OCI-LY7 (cell line): ENCODE data around the gene GABPB2.

Experiments
- CTCF ChIP-seq: fragments of 200-600 bp; sonication (generic); conservative IDR thresholded peaks from 2 replicates; pipeline ENCODE4 v1.5.1; 2014; ENCODE audit warnings: mild to moderate bottlenecking, antibody characterized with exemption, low read length, moderate library complexity, mixed read lengths
- EZH2phosphoT487 ChIP-seq: fragments of 200-600 bp; sonication (generic); IDR thresholded peaks from 2 replicates; pipeline ENCODE4 v1.6.1; 2018; ENCODE audit warnings: low read depth, borderline replicate concordance, mild to moderate bottlenecking, mixed run types, antibody characterized with exemption, low read length, moderate library complexity, mixed read lengths

GRCh38 chr1:151061704-151062103 lies 8.9 kb upstream of the GABPB2 start:
- no peak for TF ChIP-seq CTCF
- no peak for TF ChIP-seq EZH2phosphoT487
